GM19452 (cell line): Measurements from ENCODE around the gene SEMA7A.

ENCODE experiments used
- ATAC-seq: cut with Tn5 transposase; IDR thresholded peaks from one replicate; pipeline ENCODE4 v1.9.1; 2021; ENCODE audit not compliant: unreplicated experiment

SEMA7A gene

GRCh38 chr15:74453925-74454763, 20.4 kb upstream of the SEMA7A start:
- no peak for ATAC-seq

- ATAC-seq, result no peak
These were observed 18.4 kb upstream of the SEMA7A start for GRCh38 chr15:74451861-74452835.

- no peak for ATAC-seq
These were observed 17.6 kb upstream of the SEMA7A start for GRCh38 chr15:74451322-74451721.

GRCh38 chr15:74449643-74450205, 16.0 kb upstream of the SEMA7A start:
- no peak for ATAC-seq

GRCh38 chr15:74449095-74449494, 15.3 kb upstream of the SEMA7A start:
- no peak for ATAC-seq

GRCh38 chr15:74445816-74446763, 12.3 kb upstream of the SEMA7A start:
- ATAC-seq, result no peak

GRCh38 chr15:74444106-74445062, 10.6 kb upstream of the SEMA7A start:
- no peak for ATAC-seq

- no peak for ATAC-seq
These were observed 9.5 kb upstream of the SEMA7A start for GRCh38 chr15:74443100-74443909.

- no peak for ATAC-seq
These were observed 8.8 kb upstream of the SEMA7A start for GRCh38 chr15:74442604-74443003.

- ATAC-seq, result no peak
These were observed 8.3 kb upstream of the SEMA7A start for GRCh38 chr15:74442063-74442462.

GRCh38 chr15:74441248-74441941, 7.6 kb upstream of the SEMA7A start:
- no peak for ATAC-seq

GRCh38 chr15:74438721-74439316, 5.1 kb upstream of the SEMA7A start:
- ATAC-seq, result no peak

GRCh38 chr15:74438206-74438605, 4.4 kb upstream of the SEMA7A start:
- no peak for ATAC-seq

- ATAC-seq, result no peak
These were observed 742 bp upstream of the SEMA7A start for GRCh38 chr15:74434263-74435136.

GRCh38 chr15:74432968-74433591, 678 bp downstream of the SEMA7A start:
- ATAC-seq, result peak; percentile 5
